CD4-positive, alpha-beta T cell treated with Interleukin-17A for 1 hour (primary cell): ENCODE data around the gene KAZN.
A peak's percentile ranks its signal among the peaks of the same experiment; 100 is the strongest.

Source experiments
- DNase-seq: peaks from one replicate; pipeline ENCODE4 v3.0.0-alpha.2; 2020

KAZN gene

GRCh38 chr1:14897080-14897449 is 298.6 kb downstream of the KAZN start:
- no peak for DNase-seq

DNA sequence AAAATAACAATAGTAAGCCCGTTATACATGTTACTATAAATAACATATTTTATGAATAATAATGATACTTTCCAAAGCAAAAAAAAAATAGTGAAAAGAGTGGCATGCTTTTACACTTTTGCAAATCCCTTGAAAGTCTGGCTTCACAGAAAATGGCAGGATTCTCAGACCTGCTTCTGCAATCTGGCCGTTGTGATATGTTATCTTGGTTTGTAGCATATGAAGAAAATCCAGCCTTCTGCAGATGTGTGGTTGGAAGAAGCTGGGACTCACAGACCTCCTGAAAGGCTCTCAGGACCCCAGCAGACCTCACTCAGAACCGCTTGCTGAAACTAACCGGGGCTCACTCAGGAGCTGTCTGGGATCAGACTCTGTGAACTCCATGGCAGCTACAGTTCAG is 299.1 kb downstream of the KAZN start:
- DNase-seq = no peak

GRCh38 chr1:14897997-14898645 is 299.6 kb downstream of the KAZN start:
- DNase-seq = no peak

DNA sequence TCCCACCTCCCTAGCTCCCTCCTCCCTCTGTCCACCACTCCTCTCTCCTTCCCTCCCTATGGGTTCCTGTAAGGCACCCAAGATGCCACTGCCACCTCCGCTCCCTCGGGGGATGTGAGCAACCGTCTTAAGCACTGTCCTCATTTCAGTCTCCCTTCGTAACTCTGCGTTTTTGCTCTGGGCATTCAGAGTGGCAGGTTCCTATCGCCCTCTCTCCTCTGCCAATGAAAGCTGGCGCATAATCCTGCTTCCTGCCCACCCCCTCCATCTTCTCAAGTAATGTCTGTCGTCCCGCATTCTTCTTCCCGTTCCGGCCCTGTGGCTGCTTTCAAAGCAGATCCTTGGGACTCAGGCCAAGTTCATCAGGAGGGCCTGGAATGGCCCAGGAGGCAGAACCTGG is 301.2 kb downstream of the KAZN start:
- DNase-seq = no peak

DNA sequence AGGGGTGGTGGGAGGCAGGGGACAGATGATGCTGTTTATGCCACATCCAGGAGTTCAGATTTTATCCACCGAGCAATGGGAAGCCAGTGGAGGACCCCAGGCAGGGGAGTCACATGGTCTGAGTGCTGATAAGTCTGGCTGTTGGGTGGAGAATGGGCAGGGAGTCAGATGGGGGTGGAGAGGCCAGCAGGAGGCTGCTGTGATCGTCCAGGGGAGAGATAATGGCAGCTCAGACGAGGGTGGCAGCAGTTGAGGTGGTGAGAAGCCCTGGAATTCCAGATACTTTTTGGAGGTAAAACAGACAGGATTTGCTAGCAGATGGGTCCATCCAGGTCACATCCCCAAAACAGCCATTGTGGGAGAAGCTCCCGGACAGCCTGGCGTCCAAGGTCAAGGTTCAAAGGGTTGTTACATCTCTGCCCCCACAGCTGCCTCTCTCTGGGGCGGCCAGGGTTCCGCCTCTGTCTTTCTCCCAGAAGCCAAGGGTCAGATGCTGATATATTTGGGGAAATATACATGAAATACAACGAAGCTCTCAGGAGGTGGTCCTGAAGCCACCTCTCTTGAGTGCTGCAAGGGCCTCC is 303.0 kb downstream of the KAZN start:
- no peak for DNase-seq

GRCh38 chr1:14903922-14904321 is 305.4 kb downstream of the KAZN start:
- no peak for DNase-seq

DNA sequence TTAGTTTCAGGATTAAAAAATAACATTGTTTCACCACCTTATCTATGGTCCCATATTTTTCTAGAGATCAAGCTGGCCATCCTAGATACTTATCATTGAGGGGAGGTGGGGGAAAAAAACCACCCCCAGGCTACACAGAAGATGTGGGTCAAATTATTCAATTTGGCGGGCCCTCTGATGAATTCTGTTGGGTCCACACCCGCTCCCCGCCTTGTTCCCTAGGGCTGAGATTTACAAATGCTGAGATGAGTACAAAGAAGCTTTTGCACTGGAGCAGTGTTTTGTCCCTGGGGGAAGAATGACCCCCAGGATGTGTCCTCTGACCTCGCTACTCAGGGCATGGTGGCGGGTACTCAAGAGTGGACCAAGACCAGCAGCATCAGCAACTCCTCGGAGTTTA is 308.2 kb downstream of the KAZN start:
- DNase-seq = no peak

- DNase-seq = no peak
Measured at GRCh38 chr1:14907416-14907815, 308.9 kb downstream of the KAZN start.

GRCh38 chr1:14909273-14909672 is 310.8 kb downstream of the KAZN start:
- DNase-seq = no peak

GRCh38 chr1:14909920-14910460 is 311.5 kb downstream of the KAZN start:
- no peak for DNase-seq

DNA sequence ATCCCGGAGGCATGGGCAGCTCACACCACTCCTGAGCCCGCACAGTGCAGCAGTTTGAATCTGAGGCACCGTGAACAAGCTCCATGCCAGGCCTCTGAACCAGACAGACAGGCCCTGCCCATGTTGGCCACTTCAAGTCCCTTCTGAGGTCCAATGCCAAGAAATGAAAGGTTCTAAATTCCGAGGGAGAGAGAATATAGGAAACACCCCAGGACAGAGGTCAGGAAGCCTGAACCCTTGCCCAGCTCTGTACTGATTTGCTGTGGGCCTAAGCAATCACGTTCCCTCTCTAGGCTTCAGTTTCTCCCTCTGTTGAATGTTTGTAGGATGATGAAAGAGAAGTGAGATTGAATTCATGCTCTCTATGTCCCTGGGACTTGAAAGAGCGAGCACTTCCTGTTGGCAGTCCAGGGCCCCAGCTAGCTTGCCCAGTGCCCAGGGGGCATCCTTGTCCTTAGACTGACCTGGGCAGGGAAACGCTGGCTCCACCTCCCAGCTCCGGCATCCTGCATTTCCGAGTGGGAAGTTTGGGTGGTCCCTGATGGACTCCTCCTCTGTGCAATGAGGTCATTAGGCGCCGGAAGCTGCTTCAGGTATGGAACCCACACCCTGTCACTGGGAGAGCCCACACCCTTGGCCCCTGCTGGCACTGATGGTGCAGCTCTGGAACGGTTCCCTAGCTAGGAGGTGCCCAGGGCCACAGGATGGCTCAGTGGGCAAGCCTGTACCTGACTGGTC is 312.7 kb downstream of the KAZN start:
- DNase-seq = no peak

- DNase-seq = no peak
Measured at GRCh38 chr1:14912839-14913481, 314.5 kb downstream of the KAZN start.

GRCh38 chr1:14913482-14914177 is 315.1 kb downstream of the KAZN start:
- no peak for DNase-seq

DNA sequence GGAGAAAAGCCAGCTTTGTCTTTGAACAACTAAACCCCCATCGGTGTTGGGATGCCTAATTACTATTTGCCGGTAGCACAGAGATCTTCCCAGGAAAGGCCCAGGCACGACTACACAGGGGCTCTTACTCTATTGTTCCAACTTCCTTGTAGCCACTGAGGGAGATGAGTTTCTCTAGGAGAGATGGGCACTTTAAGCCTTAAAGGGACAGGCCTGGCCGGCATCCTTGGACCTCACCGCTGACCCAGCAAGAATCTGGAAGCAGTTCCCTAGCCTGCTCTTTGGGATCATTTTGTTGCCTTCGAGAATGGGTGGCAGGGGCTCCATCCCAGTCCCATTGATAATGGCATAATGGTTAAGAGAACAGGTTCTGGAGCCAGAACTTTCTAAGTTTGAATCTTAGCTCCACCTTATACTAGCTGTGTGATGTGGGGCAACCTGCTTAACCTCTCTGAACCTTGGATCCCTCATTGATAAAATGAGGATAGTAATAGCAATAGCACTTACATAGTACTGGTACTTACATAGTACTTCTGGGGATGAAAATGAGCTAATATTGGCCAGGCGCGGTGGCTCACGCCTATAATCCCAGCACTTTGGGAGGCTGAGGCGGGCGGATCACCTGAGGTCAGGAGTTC is 316.0 kb downstream of the KAZN start:
- no peak for DNase-seq

DNA sequence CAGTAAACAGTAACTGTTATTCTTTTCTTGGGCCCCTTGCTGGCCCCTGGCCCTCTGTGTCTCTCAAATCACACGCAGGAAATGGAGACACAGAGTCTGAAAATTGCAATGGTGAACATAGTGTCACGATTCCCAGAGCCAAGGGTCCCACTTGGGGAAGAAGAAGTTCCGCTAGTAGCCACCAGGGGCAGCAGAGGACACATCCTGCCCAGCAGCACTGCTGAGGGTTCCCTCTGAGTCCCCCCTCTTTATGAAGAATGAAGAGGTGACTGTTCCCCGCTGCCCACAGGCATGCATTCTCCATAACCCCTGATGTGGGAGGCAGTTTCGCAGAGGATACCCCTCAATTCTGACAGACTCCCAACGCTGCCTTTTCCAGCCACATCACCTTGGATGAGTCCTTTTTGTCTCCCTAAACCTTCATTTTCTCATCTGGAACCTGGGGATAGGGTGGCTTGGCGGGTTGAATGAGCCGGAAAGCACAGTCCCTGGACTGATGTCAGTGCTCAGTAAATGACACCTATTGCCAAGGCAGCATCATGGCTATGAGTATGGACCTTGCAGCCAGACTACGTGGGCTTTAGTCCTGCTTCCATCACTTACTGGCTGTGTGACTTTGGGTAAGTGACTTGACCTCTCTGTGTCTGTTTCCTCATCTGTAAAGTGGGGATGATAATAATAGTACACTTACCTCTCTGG is 317.0 kb downstream of the KAZN start:
- DNase-seq = peak; percentile 18

- DNase-seq = no peak
Measured at GRCh38 chr1:14919289-14919688, 320.8 kb downstream of the KAZN start.

DNA sequence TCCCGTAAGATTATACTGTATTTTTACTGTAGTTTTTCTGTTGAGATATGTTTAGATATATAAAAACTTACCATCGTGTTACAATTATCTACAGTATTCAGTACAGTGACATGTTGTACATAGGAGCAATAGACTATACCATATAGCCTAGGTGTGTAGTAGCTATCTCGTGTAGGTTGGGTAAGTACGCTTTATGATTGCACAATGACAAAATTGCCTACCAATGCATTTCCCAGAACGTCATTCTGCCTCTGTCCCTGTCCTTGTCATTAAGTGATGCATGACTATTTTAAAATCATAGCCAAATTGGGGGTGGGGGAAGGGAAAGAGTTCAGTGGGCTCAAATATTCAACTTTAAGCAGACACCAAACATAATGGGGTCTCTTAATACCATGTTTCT is 321.3 kb downstream of the KAZN start:
- DNase-seq = no peak

DNA sequence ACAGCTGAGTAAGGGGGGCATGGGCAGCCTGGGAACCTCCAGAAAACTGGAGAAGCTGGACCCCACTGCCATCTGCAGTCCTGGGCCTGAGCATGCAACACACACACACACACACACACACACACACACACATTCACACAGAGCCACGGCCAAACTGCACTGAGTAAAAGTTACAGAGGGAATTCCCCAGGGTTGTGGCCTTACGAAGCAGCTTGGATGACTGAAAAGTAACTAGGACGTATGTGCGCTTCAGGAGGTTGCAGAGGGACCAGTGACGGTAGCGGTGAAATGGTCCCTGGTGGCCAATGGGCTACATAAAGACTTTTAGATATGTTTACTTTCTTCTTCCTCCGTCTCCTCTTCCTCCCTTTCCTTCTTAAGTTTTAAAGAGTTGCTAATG is 322.6 kb downstream of the KAZN start:
- DNase-seq = no peak

DNA sequence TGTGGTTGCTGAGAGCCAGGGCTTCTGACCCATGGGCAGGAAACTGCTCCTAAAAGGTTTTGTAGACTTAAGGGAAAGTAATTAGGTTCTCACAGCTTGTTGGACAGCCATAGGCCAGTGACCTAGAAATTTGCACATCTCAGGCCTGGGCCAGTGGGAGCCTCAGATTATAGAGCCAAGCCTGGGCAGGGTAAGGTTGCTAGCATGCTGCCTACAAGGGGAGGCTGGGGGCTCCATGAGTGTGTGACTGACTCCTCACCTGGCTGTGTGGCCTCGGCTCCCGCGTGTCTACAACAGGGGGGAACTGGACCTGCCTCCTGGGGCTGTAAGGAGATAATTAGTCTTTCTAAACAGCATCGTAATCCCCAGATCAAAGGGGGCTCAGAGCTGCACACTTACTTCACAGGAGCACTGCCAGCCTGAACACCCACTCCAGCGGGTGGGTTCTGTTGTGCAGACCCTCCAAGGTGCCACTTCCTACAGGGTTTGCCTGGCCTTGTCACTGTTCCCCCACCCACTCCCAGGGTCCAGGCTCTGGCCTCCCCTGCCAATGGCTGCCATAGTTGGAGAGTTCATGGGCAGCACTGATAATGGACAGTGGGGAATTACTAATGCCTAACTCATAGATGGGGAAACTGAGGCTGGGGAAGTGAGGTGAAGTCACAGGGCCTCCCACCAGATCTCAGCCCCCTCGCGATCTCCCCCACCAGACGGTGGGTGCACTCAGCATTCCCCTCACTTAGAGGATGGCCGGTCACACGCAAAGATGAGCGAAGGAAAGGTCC is 324.6 kb downstream of the KAZN start:
- no peak for DNase-seq

GRCh38 chr1:14923727-14924452 is 325.4 kb downstream of the KAZN start:
- DNase-seq = peak; percentile 2
